ENCODE results near the gene MED29. TPM values are rescaled to one million over a fixed set of nuclear protein-coding genes. Genes with fewer than 3 reads are reported as not detected.

Gene MED29
- total RNA-seq, 1 donor from 2014 or later = 36.3 TPM

DNA sequence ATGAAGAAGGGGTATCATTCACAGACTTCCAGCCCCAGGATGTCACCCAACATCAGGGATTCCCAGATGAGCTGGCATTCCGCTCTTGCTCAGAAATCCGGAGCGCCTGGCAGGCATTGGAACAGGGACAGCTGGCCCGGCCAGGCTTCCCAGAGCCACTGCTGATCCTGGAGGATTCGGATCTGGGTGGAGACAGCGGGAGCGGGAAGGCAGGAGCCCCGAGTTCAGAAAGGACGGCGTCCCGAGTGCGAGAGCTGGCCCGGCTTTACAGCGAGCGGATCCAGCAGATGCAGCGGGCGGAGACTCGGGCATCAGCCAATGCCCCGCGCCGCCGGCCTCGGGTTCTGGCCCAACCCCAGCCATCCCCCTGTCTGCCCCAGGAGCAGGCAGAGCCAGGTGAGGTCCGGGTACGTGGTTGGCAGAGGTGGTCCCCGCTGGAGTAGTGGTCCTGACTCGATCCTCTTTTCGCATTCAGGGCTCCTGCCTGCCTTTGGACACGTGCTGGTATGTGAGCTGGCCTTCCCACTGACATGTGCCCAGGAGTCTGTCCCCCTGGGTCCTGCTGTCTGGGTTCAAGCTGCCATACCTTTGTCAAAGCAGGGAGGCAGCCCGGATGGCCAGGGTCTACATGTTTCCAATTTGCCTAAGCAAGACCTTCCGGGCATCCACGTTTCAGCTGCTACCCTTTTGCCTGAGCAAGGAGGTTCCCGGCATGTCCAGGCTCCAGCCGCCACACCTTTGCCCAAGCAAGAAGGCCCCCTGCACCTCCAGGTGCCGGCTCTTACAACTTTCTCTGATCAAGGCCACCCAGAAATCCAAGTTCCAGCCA, 32.3 kb downstream of the MED29 start:
- DNase-seq (ENCODE audit: low spot score, unreplicated experiment) = no peak
- no peaks in the 10 kb centered on the region for H3K9me3 Mint-ChIP-seq (ENCODE audit: low read depth)
- peaks cover 10% of the 10 kb centered on the region for H3K36me3 Mint-ChIP-seq (ENCODE audit: insufficient read depth)
- H3K4me1 Mint-ChIP-seq (ENCODE audit: low read depth) = peaks cover 4% of the 10 kb centered on the region
- H3K4me3 Mint-ChIP-seq (ENCODE audit: low read depth) = no peak overlapping the region
- TF ChIP-seq, protein P1, sequence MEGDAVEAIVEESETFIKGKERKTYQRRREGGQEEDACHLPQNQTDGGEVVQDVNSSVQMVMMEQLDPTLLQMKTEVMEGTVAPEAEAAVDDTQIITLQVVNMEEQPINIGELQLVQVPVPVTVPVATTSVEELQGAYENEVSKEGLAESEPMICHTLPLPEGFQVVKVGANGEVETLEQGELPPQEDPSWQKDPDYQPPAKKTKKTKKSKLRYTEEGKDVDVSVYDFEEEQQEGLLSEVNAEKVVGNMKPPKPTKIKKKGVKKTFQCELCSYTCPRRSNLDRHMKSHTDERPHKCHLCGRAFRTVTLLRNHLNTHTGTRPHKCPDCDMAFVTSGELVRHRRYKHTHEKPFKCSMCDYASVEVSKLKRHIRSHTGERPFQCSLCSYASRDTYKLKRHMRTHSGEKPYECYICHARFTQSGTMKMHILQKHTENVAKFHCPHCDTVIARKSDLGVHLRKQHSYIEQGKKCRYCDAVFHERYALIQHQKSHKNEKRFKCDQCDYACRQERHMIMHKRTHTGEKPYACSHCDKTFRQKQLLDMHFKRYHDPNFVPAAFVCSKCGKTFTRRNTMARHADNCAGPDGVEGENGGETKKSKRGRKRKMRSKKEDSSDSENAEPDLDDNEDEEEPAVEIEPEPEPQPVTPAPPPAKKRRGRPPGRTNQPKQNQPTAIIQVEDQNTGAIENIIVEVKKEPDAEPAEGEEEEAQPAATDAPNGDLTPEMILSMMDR (IDR thresholded peaks at IDR 0.05; ENCODE audit: unreplicated experiment) = no peak
- H3K27me3 Mint-ChIP-seq = no peaks in the 10 kb centered on the region
- H3K27ac Mint-ChIP-seq = no peak overlapping the region

DNA sequence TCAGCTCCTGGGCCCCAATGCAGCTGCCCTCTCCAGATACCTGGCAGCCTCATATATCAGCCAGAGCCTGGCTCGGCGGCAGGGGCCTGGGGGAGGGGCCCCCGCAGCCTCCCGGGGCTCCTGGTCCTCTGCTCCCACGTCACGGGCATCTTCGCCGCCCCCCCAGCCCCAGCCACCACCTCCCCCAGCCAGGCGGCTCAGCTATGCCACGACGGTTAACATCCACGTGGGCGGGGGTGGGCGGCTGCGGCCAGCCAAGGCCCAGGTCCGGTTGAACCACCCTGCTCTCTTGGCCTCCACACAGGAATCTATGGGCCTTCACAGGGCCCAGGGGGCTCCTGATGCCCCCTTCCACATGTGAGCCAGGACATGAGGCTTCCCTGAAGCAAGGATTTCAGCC, 33.8 kb downstream of the MED29 start:
- Mint-ChIP-seq H3K27me3 (no peaks in the 10 kb centered on the region), H3K36me3 (ENCODE audit: insufficient read depth) (peaks cover 8% of the 10 kb centered on the region), H3K4me3 (ENCODE audit: low read depth) (no peak overlapping the region), H3K27ac (no peak overlapping the region), H3K9me3 (ENCODE audit: low read depth) (no peaks in the 10 kb centered on the region), H3K4me1 (ENCODE audit: low read depth) (peaks cover 9% of the 10 kb centered on the region)
- DNase-seq (ENCODE audit: low spot score, unreplicated experiment) = no peak
- TF ChIP-seq, protein P1 (IDR thresholded peaks at IDR 0.05; ENCODE audit: unreplicated experiment) = no peak

DNA sequence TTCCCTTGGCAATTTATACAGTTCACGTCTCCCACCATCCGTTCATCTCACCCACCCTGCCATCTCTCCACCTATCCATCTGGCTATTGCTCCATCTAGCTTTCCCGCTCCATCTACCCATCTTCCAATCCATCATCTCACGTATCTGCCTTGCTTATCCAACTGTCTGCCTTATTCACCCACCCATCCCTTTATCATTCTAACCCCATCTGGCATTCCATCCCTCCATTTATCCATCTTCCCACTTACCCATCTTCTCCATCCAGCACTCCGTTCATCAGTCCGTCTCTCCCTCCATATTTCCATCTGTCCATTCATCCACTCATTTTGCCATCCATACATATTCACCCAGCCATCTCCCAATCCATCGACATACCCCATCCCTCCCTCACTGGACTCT, 34.6 kb downstream of the MED29 start:
- no peaks in the 10 kb centered on the region for H3K27me3 Mint-ChIP-seq
- H3K9me3 Mint-ChIP-seq (ENCODE audit: low read depth) = no peaks in the 10 kb centered on the region
- no peak overlapping the region for H3K4me3 Mint-ChIP-seq (ENCODE audit: low read depth)
- DNase-seq (ENCODE audit: low spot score, unreplicated experiment) = no peak
- peaks cover 8% of the 10 kb centered on the region for H3K36me3 Mint-ChIP-seq (ENCODE audit: insufficient read depth)
- peaks cover 9% of the 10 kb centered on the region for H3K4me1 Mint-ChIP-seq (ENCODE audit: low read depth)
- TF ChIP-seq, protein P1 (IDR thresholded peaks at IDR 0.05; ENCODE audit: unreplicated experiment) = no peak
- H3K27ac Mint-ChIP-seq = no peak overlapping the region

DNA sequence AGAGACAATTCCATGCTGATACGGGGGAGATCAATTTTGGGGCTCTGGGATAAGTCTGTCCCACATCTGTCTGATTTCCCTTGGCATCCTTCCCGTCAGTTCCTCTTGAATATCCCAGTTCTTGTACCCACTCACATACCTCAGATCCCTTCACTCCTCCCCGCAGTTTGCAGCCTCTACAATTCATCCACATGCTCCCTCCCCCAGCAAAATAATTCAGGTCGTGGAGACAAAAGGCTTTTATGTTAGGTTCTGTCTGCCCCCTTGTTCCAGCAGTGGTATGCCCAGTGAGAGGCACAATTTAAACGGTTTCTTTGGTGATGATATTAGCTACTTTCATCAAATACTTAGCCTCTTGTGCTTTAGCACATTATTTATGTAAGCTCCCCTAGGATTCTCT, 35.0 kb downstream of the MED29 start:
- no peak overlapping the region for H3K4me3 Mint-ChIP-seq (ENCODE audit: low read depth)
- peaks cover 9% of the 10 kb centered on the region for H3K4me1 Mint-ChIP-seq (ENCODE audit: low read depth)
- no peak overlapping the region for H3K27ac Mint-ChIP-seq
- H3K9me3 Mint-ChIP-seq (ENCODE audit: low read depth) = no peaks in the 10 kb centered on the region
- no peak for DNase-seq (ENCODE audit: low spot score, unreplicated experiment)
- H3K36me3 Mint-ChIP-seq (ENCODE audit: insufficient read depth) = peaks cover 8% of the 10 kb centered on the region
- no peaks in the 10 kb centered on the region for H3K27me3 Mint-ChIP-seq
- TF ChIP-seq, protein P1 (IDR thresholded peaks at IDR 0.05; ENCODE audit: unreplicated experiment) = no peak

DNA sequence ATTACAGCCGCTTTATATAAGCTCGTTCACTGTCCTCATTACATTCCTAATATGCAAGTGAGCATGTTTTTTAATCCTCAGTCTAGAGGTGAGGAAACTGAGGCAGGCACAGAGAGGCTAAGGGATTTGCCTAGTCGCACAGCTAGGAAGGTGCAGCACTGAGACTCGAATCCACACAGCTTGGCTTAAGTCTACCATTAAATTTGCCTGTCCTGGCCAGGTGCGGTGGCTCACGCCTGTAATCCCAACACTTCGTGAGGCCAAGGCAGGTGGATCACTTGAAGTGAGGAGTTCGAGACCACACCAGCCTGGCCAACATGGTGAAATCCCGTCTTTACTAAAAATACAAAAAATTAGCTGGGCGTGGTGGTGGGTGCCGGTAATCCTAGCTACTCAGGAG, 36.5 kb downstream of the MED29 start:
- Mint-ChIP-seq H3K36me3 (ENCODE audit: insufficient read depth) (peaks cover 8% of the 10 kb centered on the region), H3K9me3 (ENCODE audit: low read depth) (no peaks in the 10 kb centered on the region), H3K27ac (peak overlapping the region; percentile 92), H3K27me3 (no peaks in the 10 kb centered on the region), H3K4me3 (ENCODE audit: low read depth) (no peak overlapping the region), H3K4me1 (ENCODE audit: low read depth) (peaks cover 9% of the 10 kb centered on the region)
- DNase-seq (ENCODE audit: low spot score, unreplicated experiment) = no peak
- TF ChIP-seq, protein P1 (IDR thresholded peaks at IDR 0.05; ENCODE audit: unreplicated experiment) = no peak

Measured in progenitor cell of endocrine pancreas (in vitro differentiated cells).